Measurements from ENCODE around the gene TPPP2.

Gene TPPP2

GRCh38 chr14:21071225-21072030 lies 41.4 kb downstream of the TPPP2 start (continued):
- TF ChIP-seq, protein P1, sequence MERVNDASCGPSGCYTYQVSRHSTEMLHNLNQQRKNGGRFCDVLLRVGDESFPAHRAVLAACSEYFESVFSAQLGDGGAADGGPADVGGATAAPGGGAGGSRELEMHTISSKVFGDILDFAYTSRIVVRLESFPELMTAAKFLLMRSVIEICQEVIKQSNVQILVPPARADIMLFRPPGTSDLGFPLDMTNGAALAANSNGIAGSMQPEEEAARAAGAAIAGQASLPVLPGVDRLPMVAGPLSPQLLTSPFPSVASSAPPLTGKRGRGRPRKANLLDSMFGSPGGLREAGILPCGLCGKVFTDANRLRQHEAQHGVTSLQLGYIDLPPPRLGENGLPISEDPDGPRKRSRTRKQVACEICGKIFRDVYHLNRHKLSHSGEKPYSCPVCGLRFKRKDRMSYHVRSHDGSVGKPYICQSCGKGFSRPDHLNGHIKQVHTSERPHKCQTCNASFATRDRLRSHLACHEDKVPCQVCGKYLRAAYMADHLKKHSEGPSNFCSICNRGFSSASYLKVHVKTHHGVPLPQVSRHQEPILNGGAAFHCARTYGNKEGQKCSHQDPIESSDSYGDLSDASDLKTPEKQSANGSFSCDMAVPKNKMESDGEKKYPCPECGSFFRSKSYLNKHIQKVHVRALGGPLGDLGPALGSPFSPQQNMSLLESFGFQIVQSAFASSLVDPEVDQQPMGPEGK (tag by site-specific recombination; IDR thresholded peaks at IDR 0.05), result peak; percentile 85
- no peak for TF ChIP-seq HOXC10 (CRISPR knock-in tag; IDR thresholded peaks at IDR 0.05)
- no peak for TF ChIP-seq ZNF404 (tag by site-specific recombination; IDR thresholded peaks at IDR 0.05)
- peak; percentile 90 for TF ChIP-seq PRDM1 (tag by site-specific recombination; IDR thresholded peaks at IDR 0.05)
- TF ChIP-seq, protein P2, sequence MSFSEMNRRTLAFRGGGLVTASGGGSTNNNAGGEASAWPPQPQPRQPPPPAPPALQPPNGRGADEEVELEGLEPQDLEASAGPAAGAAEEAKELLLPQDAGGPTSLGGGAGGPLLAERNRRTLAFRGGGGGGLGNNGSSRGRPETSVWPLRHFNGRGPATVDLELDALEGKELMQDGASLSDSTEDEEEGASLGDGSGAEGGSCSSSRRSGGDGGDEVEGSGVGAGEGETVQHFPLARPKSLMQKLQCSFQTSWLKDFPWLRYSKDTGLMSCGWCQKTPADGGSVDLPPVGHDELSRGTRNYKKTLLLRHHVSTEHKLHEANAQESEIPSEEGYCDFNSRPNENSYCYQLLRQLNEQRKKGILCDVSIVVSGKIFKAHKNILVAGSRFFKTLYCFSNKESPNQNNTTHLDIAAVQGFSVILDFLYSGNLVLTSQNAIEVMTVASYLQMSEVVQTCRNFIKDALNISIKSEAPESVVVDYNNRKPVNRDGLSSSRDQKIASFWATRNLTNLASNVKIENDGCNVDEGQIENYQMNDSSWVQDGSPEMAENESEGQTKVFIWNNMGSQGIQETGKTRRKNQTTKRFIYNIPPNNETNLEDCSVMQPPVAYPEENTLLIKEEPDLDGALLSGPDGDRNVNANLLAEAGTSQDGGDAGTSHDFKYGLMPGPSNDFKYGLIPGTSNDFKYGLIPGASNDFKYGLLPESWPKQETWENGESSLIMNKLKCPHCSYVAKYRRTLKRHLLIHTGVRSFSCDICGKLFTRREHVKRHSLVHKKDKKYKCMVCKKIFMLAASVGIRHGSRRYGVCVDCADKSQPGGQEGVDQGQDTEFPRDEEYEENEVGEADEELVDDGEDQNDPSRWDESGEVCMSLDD (tag by site-specific recombination; IDR thresholded peaks at IDR 0.05), result peak; percentile 66; the same call in 1 of the 2 replicates
- peak; percentile 78; the same call in 1 of the 2 replicates for TF ChIP-seq ZBTB20 (tag by site-specific recombination; IDR thresholded peaks at IDR 0.05)
- no peak for TF ChIP-seq ZBTB1 (tag by site-specific recombination; IDR thresholded peaks at IDR 0.05)
- peak; percentile 72 for TF ChIP-seq GLIS1 (tag by site-specific recombination; IDR thresholded peaks at IDR 0.05)
- no peak for TF ChIP-seq ZNF350 (tag by site-specific recombination; IDR thresholded peaks at IDR 0.05)
- TF ChIP-seq ZNF140 (tag by site-specific recombination; IDR thresholded peaks at IDR 0.05), result no peak
- peak; percentile 4; the same call in 1 of the 2 replicates for TF ChIP-seq ZNF146 (tag by site-specific recombination; IDR thresholded peaks at IDR 0.05)
- peak; percentile 48; the same call in 1 of the 2 replicates for TF ChIP-seq ZNF366 (tag by site-specific recombination; conservative IDR thresholded peaks at IDR 0.05)
- TF ChIP-seq KLF1 (tag by site-specific recombination; IDR thresholded peaks at IDR 0.05), result 0 out of 2 replicates have a peak, but pooled peaks have one; percentile 72
- peak; percentile 33; the same call in 1 of the 2 replicates for TF ChIP-seq KLF9 (tag by site-specific recombination; IDR thresholded peaks at IDR 0.05; ENCODE audit: low read depth)
- TF ChIP-seq ZNF600 (tag by site-specific recombination; IDR thresholded peaks at IDR 0.05), result peak; percentile 82
- TF ChIP-seq ZNF18 (tag by site-specific recombination; IDR thresholded peaks at IDR 0.05), result 0 out of 2 replicates have a peak, but pooled peaks have one; percentile 32
- peak; percentile 49; the same call in 1 of the 2 replicates for TF ChIP-seq ZFP69B (tag by site-specific recombination; IDR thresholded peaks at IDR 0.05)
- TF ChIP-seq ZNF623 (tag by site-specific recombination; IDR thresholded peaks at IDR 0.05), result no peak
- TF ChIP-seq, protein P3, sequence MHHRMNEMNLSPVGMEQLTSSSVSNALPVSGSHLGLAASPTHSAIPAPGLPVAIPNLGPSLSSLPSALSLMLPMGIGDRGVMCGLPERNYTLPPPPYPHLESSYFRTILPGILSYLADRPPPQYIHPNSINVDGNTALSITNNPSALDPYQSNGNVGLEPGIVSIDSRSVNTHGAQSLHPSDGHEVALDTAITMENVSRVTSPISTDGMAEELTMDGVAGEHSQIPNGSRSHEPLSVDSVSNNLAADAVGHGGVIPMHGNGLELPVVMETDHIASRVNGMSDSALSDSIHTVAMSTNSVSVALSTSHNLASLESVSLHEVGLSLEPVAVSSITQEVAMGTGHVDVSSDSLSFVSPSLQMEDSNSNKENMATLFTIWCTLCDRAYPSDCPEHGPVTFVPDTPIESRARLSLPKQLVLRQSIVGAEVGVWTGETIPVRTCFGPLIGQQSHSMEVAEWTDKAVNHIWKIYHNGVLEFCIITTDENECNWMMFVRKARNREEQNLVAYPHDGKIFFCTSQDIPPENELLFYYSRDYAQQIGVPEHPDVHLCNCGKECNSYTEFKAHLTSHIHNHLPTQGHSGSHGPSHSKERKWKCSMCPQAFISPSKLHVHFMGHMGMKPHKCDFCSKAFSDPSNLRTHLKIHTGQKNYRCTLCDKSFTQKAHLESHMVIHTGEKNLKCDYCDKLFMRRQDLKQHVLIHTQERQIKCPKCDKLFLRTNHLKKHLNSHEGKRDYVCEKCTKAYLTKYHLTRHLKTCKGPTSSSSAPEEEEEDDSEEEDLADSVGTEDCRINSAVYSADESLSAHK (tag by site-specific recombination; IDR thresholded peaks at IDR 0.05), result peak; percentile 32; the same call in 1 of the 2 replicates
- TF ChIP-seq, protein P4, sequence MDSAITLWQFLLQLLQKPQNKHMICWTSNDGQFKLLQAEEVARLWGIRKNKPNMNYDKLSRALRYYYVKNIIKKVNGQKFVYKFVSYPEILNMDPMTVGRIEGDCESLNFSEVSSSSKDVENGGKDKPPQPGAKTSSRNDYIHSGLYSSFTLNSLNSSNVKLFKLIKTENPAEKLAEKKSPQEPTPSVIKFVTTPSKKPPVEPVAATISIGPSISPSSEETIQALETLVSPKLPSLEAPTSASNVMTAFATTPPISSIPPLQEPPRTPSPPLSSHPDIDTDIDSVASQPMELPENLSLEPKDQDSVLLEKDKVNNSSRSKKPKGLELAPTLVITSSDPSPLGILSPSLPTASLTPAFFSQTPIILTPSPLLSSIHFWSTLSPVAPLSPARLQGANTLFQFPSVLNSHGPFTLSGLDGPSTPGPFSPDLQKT (IDR thresholded peaks at IDR 0.05; ENCODE audit: borderline replicate concordance, low read depth, low read length), result no peak
- no peak for TF ChIP-seq ZNF114 (tag by site-specific recombination; IDR thresholded peaks at IDR 0.05)
- peak; percentile 82 for TF ChIP-seq EGR2 (tag by site-specific recombination; IDR thresholded peaks at IDR 0.05; ENCODE audit: low read depth)
- TF ChIP-seq ZNF624 (tag by site-specific recombination; IDR thresholded peaks at IDR 0.05), result no peak
- no peak for TF ChIP-seq ATF2 (tag by site-specific recombination; IDR thresholded peaks at IDR 0.05; ENCODE audit: low read depth)
- TF ChIP-seq ZNF341 (tag by site-specific recombination; IDR thresholded peaks at IDR 0.05; ENCODE audit: low read depth), result peak; percentile 25; the same call in 1 of the 2 replicates
- peak; percentile 90 for TF ChIP-seq ZNF398 (tag by site-specific recombination; IDR thresholded peaks at IDR 0.05)
